ENCODE results near the gene ADH6. TPM values are rescaled to one million over a fixed set of nuclear protein-coding genes. Genes with fewer than 3 reads are reported as not detected.

ADH6 gene
- total RNA-seq, 1 donor from 2014 or later, result not detected

DNA sequence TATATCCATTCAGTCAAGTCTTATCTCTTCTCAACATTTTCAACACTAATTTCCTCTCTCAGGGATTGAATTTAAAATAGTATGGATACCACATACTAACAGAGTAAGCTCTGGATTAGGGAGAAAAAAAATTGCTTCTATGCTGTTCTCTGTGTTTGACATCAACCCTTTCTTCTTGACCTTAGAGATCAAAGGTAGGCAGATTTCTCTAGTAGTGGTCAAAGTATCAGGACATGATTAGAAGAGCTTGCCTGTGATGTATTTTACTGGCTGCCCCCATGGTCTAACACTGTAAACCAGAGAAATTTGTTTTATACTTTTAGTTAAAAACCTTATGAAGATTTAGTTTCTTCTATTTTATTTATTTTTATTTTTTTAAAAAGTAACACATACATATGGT, 8.3 kb downstream of the ADH6 start:
- Histone ChIP-seq H3K36me3 (no peaks in the 10 kb centered on the region), H3K9me3 (no peaks in the 10 kb centered on the region), H3K27ac (no peak overlapping the region), H3K4me3 (no peak overlapping the region), H3K4me1 (no peaks in the 10 kb centered on the region), H3K27me3 (no peaks in the 10 kb centered on the region)
- no peak for TF ChIP-seq POLR2A (IDR thresholded peaks at IDR 0.05)
- no peak for TF ChIP-seq POLR2AphosphoS5 (IDR thresholded peaks at IDR 0.05; ENCODE audit: insufficient read depth in 1 of 2, low read depth in 1 of 2)
- TF ChIP-seq, protein P1, sequence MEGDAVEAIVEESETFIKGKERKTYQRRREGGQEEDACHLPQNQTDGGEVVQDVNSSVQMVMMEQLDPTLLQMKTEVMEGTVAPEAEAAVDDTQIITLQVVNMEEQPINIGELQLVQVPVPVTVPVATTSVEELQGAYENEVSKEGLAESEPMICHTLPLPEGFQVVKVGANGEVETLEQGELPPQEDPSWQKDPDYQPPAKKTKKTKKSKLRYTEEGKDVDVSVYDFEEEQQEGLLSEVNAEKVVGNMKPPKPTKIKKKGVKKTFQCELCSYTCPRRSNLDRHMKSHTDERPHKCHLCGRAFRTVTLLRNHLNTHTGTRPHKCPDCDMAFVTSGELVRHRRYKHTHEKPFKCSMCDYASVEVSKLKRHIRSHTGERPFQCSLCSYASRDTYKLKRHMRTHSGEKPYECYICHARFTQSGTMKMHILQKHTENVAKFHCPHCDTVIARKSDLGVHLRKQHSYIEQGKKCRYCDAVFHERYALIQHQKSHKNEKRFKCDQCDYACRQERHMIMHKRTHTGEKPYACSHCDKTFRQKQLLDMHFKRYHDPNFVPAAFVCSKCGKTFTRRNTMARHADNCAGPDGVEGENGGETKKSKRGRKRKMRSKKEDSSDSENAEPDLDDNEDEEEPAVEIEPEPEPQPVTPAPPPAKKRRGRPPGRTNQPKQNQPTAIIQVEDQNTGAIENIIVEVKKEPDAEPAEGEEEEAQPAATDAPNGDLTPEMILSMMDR (IDR thresholded peaks at IDR 0.05), result no peak
- no peak for DNase-seq (ENCODE audit: extremely low spot score in 2 of 2)
- intact Hi-C loops (cut with DNase I), result no loop called here

DNA sequence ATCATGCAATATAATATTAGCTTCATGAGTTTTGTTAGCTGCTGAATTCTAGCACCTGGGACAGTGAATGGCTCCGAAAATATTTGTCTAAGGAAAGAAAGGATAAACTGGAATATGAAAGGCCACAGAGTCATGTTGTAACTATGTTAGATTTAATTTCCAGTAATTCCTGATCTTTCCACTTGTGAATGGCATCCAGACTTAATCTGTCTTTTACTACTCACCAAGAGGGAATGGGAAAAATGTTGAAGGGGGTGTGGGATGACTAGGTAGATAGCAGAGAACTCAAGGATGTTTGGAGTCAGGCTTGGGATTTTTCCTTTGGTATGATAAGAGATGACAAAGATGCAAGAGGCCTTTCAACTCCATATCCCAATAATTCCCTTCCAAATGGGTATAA, 9.4 kb downstream of the ADH6 start:
- no peak for DNase-seq (ENCODE audit: extremely low spot score in 2 of 2)
- intact Hi-C loops (cut with DNase I), result loop anchor here (10.0 kb wide), 1 partner anchor 115 kb away; the partner anchor contains the start of gene ADH1B
- no peaks in the 10 kb centered on the region for H3K36me3 ChIP-seq
- H3K4me1 ChIP-seq, result no peaks in the 10 kb centered on the region
- H3K9me3 ChIP-seq, result no peaks in the 10 kb centered on the region
- no peaks in the 10 kb centered on the region for H3K27me3 ChIP-seq
- no peak for TF ChIP-seq POLR2A (IDR thresholded peaks at IDR 0.05)
- TF ChIP-seq, protein P1 (IDR thresholded peaks at IDR 0.05), result no peak
- TF ChIP-seq POLR2AphosphoS5 (IDR thresholded peaks at IDR 0.05; ENCODE audit: insufficient read depth in 1 of 2, low read depth in 1 of 2), result no peak
- no peak overlapping the region for H3K4me3 ChIP-seq
- H3K27ac ChIP-seq, result no peak overlapping the region

DNA sequence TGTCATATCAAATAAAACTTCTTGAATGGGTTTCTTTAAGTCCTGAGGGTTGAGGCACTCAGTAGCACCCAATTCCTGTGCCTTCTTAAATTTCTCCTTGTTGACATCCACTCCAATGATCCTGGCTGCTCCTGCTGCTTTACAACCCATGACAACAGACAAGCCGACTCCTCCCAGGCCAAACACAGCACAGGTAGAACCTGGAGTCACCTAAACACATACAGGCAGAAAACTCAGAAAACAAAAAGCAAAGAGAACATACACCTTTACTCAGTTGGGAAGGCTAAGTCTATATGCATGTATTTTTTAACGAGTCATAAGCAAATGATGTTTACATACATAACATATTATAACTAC, 10.3 kb downstream of the ADH6 start:
- DNase-seq (ENCODE audit: extremely low spot score in 2 of 2), result no peak
- no peak overlapping the region for H3K4me3 ChIP-seq
- H3K36me3 ChIP-seq, result no peaks in the 10 kb centered on the region
- no peaks in the 10 kb centered on the region for H3K27me3 ChIP-seq
- TF ChIP-seq POLR2A (IDR thresholded peaks at IDR 0.05), result no peak
- TF ChIP-seq POLR2AphosphoS5 (IDR thresholded peaks at IDR 0.05; ENCODE audit: insufficient read depth in 1 of 2, low read depth in 1 of 2), result no peak
- TF ChIP-seq, protein P1 (IDR thresholded peaks at IDR 0.05), result no peak
- no peaks in the 10 kb centered on the region for H3K9me3 ChIP-seq
- intact Hi-C loops (cut with DNase I), result loop anchor here (10.0 kb wide), 1 partner anchor 116 kb away; the partner anchor contains the start of gene ADH1B
- no peaks in the 10 kb centered on the region for H3K4me1 ChIP-seq
- H3K27ac ChIP-seq, result peak overlapping the region; percentile 25

DNA sequence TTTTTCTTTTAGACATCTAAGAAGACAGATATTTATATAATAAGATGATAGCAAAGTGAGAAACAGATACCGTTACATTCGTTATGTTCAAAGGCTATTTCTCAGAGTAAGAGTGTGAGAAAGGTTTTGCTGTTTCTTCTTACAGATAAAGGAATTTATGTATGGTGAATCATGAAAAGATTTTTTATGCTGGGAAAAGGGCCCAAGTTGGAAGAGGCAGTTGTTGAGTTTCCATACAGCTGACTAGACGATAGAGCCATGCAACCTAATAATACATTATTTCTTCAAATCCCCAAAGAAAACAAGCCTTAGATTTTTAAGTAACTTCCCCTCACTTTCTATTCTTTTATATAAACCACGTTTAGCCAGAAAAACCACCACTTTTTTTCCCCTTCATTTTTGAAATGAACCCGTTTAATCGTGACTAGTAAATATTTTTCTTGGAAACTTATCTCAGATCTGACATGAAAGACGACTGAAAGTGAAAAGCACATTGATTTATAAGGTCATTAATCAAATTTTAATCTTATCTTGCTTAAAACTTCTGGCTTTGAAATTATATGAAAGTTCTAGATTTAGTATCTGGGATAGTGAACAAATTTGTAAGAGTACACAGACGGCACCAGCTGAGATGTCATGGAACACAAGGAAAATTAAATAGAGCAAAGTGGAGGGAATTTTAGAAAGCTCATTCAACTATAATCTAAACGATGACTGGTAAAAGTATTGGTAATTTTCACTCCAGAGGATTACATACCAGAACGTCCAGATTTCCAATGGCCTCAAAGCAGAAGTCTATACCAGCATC, 10.9 kb downstream of the ADH6 start:
- H3K4me1 ChIP-seq, result peaks cover 5% of the 10 kb centered on the region
- intact Hi-C loops (cut with DNase I), result loop anchor here (10.0 kb wide), 1 partner anchor 117 kb away; the partner anchor contains the start of gene ADH1B
- no peaks in the 10 kb centered on the region for H3K9me3 ChIP-seq
- H3K27ac ChIP-seq, result peak overlapping the region; percentile 25
- DNase-seq (ENCODE audit: extremely low spot score in 2 of 2), result no peak
- TF ChIP-seq, protein P1 (IDR thresholded peaks at IDR 0.05), result no peak
- no peak for TF ChIP-seq POLR2A (IDR thresholded peaks at IDR 0.05)
- TF ChIP-seq POLR2AphosphoS5 (IDR thresholded peaks at IDR 0.05; ENCODE audit: insufficient read depth in 1 of 2, low read depth in 1 of 2), result no peak
- no peak overlapping the region for H3K4me3 ChIP-seq
- H3K36me3 ChIP-seq, result no peaks in the 10 kb centered on the region
- no peaks in the 10 kb centered on the region for H3K27me3 ChIP-seq

Data from vagina (tissue), 2 donors.